ENCODE measurements around the gene IRF2BP2.

IRF2BP2 gene

GRCh38 chr1:234617986-234618736 is 8.2 kb upstream of the IRF2BP2 start:
- Histone ChIP-seq H3K9me3 (no peaks in the 10 kb centered on the region), H3K4me1 (peaks cover 18% of the 10 kb centered on the region), H3K27me3 (no peaks in the 10 kb centered on the region), H3K4me3 (ENCODE audit: low read depth, low read length) (no peak overlapping the region), H3K36me3 (no peaks in the 10 kb centered on the region)
- DNase-seq = no peak
- no peak for TF ChIP-seq CTCF (IDR thresholded peaks at IDR 0.05; ENCODE audit: low read depth, low read length)

- Histone ChIP-seq H3K27me3 (no peaks in the 10 kb centered on the region), H3K4me1 (peaks cover 17% of the 10 kb centered on the region)
These were observed 7.4 kb upstream of the IRF2BP2 start for GRCh38 chr1:234617131-234617985.

GRCh38 chr1:234616644-234617043 is 6.7 kb upstream of the IRF2BP2 start:
- Histone ChIP-seq H3K36me3 (no peaks in the 10 kb centered on the region), H3K4me1 (peaks cover 23% of the 10 kb centered on the region), H3K27me3 (no peaks in the 10 kb centered on the region), H3K4me3 (ENCODE audit: low read depth, low read length) (no peak overlapping the region), H3K9me3 (no peaks in the 10 kb centered on the region)
- no peak for TF ChIP-seq CTCF (IDR thresholded peaks at IDR 0.05; ENCODE audit: low read depth, low read length)
- DNase-seq = no peak

More at GRCh38 chr1:234617131-234617985, 7.4 kb upstream of the IRF2BP2 start:
- H3K9me3 ChIP-seq = no peaks in the 10 kb centered on the region
- H3K36me3 ChIP-seq = no peaks in the 10 kb centered on the region
- DNase-seq = no peak
- TF ChIP-seq CTCF (IDR thresholded peaks at IDR 0.05; ENCODE audit: low read depth, low read length) = peak; percentile 42
- H3K4me3 ChIP-seq (ENCODE audit: low read depth, low read length) = no peak overlapping the region

GRCh38 chr1:234614081-234614489 is 4.1 kb upstream of the IRF2BP2 start:
- Histone ChIP-seq H3K4me1 (peaks cover 22% of the 10 kb centered on the region), H3K4me3 (ENCODE audit: low read depth, low read length) (no peak overlapping the region), H3K36me3 (peaks cover 1% of the 10 kb centered on the region; the same call in 1 of the 2 replicates), H3K27me3 (no peaks in the 10 kb centered on the region), H3K9me3 (no peaks in the 10 kb centered on the region)
- DNase-seq = no peak
- TF ChIP-seq CTCF (IDR thresholded peaks at IDR 0.05; ENCODE audit: low read depth, low read length) = no peak

GRCh38 chr1:234613128-234613875 is 3.3 kb upstream of the IRF2BP2 start:
- no peaks in the 10 kb centered on the region for H3K9me3 ChIP-seq
- no peaks in the 10 kb centered on the region for H3K27me3 ChIP-seq
- H3K4me3 ChIP-seq (ENCODE audit: low read depth, low read length) = peak overlapping the region; percentile 52
- no peak for DNase-seq
- H3K4me1 ChIP-seq = peaks cover 22% of the 10 kb centered on the region
- H3K36me3 ChIP-seq = peaks cover 9% of the 10 kb centered on the region
- TF ChIP-seq CTCF (IDR thresholded peaks at IDR 0.05; ENCODE audit: low read depth, low read length) = no peak

Data from BE2C (cell line).